ENCODE data around the gene PRDM4.
A peak's percentile ranks its signal among the peaks of the same experiment; 100 is the strongest.
"Not testable (repeated sequence)": the region's sequence is repeated elsewhere in the genome, so short reads cannot be mapped to it uniquely, and the experiment has no call there.

PRDM4 gene

DNA sequence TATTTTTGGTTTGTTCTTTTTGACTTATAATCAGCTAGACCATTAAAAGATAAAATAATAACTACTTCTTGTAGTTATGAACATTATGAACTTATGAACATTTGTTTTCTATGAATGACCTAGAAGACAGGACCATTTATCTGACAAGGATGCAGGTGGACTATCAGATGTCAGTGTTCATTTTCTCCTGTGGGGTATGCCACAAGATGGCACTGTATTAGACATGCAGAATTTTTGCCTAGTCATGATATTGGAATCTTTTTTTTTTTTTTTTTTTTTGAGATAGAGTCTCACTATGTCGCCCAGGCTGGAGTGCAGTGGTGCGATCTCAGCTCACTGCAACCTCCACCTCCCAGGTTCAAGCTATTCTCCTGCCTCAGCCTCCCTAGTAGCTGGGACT is 65.2 kb downstream of the PRDM4 start:
- DNase-seq (ENCODE audit: low read depth in 2 of 2), result not testable (repeated sequence)

DNA sequence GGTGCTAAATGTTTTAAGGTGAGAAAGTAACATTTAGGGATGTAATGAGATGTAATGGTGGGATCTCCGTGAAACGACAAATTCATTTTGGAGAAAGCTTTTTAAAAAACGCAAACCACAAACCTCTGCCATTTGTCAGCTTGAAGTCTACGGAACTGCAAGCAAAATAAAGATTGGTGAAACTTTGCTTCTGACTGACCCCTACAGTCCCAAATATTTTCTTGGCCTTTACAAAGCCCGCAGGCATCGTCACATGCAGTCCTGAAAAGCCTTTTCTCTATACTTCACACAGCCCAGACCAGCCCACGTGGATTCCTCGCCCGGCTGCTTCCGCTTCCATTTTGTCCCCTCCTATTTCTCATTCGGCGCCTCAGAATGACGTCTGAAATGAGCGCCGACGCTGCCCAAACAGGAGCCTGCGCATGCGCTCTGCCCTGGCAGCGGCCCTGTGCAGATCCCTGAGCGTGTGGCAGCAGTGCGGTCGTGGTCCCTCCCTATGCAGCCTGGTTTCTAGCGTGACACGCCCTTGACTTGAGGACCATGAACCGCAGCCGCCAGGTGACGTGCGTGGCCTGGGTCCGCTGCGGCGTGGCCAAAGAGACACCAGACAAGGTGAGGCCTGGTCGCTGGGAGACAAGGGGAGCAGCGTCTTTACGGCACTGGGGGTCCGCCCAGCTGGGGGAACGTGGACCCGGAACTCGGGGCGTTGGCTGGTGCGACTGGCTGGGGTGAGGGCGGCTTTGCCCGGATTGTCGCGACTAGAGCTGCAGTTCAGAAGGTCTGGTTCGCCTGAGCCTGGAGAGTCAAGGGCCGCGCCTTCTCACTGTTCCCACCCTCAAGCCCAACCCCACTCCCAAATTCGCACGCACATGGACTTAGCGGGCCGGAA is 75.3 kb downstream of the PRDM4 start, which contains the start of gene PWP1:
Gene PWP1, plus strand, starts transcription at position 440 of the 889 bp plus-strand sequence. Its CDS starts 101 bp downstream, at position 541.
- peak; percentile 89 to 91 for DNase-seq (ENCODE audit: low read depth in 2 of 2)

- DNase-seq (ENCODE audit: low read depth in 2 of 2), result no peak
These were observed 76.0 kb downstream of the PRDM4 start for GRCh38 chr12:107684990-107685359.

GRCh38 chr12:107684029-107684795 is 76.7 kb downstream of the PRDM4 start:
- peak in 1 of 2 experiments; percentile 5 for DNase-seq (ENCODE audit: low read depth in 2 of 2)
